Hepatocyte (in vitro differentiated cells): ENCODE data around the gene ANKS1B.

Source experiments
- CTCF ChIP-seq: fragments of 200-600 bp; sonication (generic); IDR thresholded peaks from 2 replicates; pipeline ENCODE4 v1.5.1; 2016; ENCODE audit warnings: antibody characterized with exemption, mild to moderate bottlenecking; ENCODE audit not compliant: poor library complexity
- EZH2 ChIP-seq: fragments of 200-600 bp; sonication (generic); IDR thresholded peaks from 2 replicates; pipeline ENCODE4 v1.6.1; 2016; ENCODE audit warnings: antibody characterized with exemption, mild to moderate bottlenecking, borderline replicate concordance

GRCh38 chr12:98893126-98893674 is 1091.5 kb downstream of the ANKS1B start:
- TF ChIP-seq CTCF (no peak), EZH2 (no peak)
